Measurements from ENCODE around the gene BASP1.
"Not testable (repeated sequence)": the region's sequence is repeated elsewhere in the genome, so short reads cannot be mapped to it uniquely, and the experiment has no call there.

The BASP1 gene

DNA sequence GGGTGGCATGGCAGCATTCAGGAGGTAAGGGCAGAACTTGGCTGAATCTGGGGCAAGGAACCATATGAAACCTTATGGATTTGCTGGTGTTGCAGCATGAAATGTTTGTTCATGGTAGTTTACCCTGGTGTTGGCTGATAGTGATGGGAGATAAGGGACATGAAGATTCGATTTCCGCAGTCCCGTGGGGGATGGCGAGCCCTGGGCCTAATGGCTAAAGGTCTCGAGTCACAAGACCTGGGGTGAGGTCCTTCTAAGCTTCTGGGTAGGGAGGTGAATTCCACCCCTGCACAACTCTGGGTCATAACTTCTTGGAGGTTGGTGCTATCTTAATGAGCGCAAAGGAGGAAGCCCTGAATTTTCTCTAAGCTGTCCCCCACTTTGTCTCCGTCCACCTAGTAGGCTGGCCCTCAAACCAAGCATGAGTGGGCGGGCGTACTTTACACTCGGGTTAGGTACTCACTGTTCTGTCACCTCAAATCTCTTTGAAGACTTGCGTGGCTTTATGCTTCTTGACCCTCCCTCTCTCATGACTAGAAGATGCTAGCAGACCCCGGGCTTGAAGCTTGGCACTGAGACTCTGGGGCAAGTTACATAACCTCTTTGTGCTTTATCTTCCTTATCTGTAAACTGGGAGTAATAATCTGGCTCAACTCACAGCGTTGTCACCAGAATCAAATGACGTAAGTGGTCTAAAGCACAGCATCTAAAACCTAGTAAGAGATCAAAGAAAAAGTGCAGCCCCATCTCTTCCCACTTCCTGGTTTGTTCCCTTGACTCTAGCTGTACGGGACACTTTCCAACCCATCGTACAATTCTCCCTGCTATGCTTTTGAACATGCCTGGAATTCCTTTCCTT lies 72.5 kb downstream of the BASP1 start:
- DNase-seq (ENCODE audit: low read depth in 3 of 3), result no peak

DNA sequence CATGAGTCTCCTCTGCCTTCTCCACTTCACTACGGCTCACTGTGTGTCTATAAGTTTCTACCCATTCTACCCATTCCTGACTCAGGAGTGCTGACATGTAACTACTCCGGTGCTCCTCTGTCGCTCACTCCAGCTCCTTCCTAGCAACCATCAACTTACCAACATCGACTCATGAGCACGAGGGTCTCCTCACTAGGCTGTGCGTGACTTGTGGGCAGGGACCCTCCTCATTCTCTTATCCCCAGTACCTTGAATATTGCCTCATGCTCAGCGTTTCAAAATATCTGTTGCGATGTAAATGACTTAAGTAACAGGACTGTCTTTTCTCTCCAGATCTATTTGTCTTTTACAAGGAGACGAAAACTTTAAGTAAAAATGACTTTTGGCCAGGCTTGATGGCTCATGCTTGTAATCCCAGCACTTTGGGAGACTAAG lies 73.1 kb downstream of the BASP1 start:
- DNase-seq (ENCODE audit: low read depth in 3 of 3), result no peak

DNA sequence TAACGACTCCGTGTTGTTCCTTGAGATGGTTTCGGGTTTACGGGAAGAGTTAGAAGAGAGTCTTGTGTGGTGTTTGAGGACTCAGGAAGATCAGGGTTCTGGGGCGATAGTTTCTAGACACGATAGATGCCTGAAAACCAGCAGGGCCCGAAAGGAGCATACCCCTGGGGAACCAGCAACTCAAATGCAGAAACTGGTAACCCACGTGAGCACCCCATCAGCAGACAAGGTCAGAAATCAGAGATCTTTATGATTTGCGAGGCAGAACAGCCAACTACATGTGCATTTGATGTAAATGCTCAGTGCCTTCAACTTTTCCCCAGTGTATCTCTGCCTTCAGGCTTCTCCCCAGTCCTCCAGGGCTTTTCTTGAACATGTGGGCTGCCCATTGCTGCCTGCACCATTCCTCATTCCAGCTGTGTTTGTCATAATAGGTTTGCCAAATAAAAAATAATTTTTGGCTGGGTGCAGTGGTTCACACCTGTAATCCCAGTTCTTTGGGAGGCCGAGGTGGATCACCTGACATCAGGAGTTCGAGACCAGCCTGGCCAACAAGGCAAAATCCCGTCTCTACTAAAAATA lies 75.1 kb downstream of the BASP1 start:
- DNase-seq (ENCODE audit: low read depth in 3 of 3), result no peak

DNA sequence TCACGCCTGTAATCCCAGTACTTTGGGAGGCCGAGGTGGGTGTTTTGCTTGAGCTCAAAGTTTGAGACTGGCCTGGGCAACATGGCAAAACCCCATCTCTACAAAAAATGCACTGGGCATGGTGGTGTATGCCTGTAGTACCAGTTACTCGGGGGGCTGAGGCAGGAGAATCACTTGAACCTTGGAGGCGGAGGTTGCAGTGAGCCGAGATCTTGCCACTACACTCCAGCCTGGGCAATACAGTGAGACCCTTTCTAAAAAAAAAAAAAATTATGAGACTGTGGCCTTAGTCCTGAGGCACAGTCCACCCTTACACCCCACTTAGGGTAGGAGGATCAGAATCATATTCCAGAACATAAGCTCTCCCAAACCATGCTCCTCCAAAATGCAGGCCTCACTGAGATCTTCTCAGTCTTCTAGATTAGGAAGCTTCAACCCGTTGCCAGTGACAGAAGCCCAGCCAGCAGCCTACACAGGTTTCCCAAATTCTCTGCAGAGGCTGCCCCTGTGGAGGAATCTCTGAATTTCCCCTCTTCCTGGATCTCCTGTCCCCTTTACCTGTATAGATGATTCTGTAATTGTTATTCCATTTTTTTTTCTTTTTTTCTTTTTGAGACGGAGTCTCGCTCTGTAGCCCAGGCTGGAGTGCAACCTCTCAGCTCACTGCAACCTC lies 77.3 kb downstream of the BASP1 start:
- no peak for DNase-seq (ENCODE audit: low read depth in 3 of 3)

DNA sequence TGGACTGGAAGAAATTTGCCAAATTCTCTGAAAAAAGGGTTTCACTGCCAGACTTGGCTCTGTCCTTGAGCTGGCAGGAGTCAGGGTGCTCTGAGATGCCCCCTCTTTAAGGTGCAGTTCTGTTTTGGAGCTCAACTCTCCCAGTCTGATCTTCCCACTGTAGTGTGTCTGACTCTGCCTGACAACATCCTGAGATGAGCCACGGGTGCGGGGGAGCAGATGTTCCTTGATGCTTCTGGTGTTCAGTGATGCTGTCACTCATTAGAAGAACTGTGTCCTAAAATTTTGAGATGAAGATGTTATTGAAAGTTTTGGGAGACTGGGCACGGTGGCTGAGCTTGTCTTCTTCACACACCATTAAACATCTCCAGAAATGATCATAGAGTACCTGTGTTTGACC lies 78.2 kb downstream of the BASP1 start:
- no peak for DNase-seq (ENCODE audit: low read depth in 3 of 3)

DNA sequence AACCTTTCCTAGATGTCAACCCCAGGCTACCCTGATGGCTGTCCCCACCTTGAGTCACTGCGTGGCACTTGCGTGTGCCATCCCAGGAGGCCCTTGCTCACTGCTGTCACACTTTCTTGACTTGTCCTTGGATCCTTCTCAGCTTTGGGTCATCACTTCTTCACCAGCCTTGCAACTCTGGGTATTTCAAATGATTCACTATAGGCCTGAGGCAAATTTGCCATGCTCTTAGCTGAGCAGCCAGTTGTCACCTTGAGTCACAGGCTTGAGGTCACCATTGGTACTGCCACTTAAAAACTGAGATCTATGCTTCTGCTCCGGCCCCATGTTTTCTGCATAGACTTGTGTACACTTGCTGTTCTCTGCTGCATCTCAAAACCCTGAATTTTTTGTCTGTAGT lies 84.7 kb downstream of the BASP1 start:
- DNase-seq (ENCODE audit: low read depth in 3 of 3), result no peak

DNA sequence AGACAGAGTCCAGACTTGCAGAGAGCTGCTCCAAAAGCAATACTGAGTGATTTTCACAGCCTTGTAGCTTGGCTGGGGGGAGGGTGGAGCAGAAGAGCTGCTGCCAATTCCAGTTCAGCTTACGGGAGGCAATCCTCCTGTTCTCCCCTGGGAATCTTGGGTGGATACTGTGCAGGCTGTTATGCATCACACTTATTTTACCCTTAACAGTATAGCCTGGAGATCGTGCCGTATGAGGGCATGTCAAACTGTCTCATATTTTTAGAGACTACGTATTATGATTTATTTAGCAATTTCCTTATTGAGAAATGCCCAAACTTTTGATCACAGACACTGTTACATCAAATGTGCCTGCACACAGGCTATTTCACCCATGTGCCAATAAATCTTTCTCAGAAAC lies 85.2 kb downstream of the BASP1 start:
- no peak for DNase-seq (ENCODE audit: low read depth in 3 of 3)

DNA sequence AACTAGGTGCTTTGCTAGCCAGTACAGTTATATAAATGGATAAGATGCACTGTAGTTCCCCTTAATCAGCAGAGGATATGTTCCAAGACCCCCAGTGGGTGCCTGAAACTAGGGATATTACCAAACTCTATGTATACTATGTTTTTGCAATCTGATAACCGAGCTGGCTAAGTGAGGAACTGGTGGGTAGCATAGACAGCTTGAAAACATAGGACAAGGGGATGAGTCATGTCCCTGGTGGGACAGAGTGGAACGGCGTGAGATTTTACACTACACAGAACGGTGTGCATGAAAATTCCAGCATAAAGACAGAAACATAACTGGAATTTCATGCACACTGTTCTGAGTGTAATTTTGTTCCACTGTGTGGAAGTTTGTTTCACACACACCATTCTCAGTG lies 86.9 kb downstream of the BASP1 start:
- DNase-seq (ENCODE audit: low read depth in 3 of 3), result no peak

DNA sequence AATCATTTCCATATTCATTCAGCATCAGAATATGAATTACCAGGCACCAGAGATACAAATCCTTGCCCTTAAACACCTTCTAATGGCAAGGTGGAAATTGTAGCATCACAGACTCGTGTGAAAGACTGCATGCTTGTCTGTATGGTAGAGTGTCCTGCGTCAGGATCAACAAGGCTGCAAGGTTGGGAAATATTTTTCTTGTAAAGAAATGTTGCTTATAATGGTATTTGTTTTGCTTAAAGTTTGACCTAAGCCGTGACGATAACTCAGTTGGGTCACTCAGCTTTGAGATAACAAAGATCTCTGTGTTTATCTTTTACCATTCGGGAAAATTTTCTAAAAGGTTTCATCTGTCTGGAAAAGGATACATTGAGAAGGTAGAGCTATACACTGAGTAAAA lies 87.6 kb downstream of the BASP1 start:
- DNase-seq (ENCODE audit: low read depth in 3 of 3), result no peak

DNA sequence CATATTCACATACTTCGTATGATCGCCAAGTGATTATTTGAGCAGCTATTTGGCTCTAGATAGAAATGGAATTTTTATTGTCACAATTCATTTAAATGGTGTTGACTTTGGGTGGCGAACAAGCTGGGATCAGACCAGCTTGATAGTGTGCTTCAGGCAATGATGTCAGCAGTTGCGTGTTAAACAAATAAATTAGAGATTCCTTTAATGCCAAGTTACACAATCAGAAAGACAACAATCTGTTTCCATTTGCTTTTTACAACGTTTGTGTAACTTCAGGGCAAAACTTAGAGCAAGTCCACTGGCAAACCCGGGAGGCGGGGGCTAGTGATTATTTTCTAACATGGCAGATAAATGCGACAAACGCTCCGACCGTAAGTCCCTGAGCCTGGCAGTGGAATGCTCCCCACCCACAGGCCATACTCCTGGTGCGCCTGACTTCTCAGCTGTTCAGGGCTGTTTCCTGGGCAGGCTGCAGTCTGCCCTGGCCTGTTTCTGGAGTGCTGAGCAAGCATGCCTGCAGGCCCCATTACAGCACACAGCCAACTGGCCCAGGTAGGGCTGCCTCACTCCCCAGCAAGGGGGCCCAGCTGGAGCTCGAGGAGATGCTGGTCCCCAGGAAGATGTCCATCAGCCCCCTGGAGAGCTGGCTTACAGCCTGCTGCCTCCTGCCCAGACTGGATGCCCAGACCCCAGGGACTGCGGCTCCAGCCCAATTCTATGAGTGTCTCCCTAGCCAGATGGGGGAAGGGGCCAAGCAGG lies 88.7 kb downstream of the BASP1 start:
- DNase-seq (ENCODE audit: low read depth in 3 of 3), result no peak

DNA sequence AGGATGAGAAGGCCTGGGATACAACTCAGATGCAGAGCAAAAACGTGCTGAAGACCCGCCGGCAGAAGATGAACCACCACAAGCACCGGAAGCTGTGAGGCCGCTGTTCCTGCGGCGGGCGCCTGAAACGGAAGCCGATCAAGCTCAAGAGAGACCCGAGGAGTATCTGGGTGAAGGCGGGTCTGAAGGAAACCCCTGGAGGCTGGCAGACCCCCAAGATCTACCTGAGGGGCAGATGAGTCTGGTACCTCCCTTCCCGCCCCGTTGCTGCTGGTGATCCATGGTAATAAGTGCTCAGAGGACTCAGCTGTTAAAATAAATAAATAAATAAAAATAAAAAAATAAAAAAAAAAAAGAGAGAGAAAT lies 89.3 kb downstream of the BASP1 start:
- DNase-seq (ENCODE audit: low read depth in 3 of 3), result no peak

DNA sequence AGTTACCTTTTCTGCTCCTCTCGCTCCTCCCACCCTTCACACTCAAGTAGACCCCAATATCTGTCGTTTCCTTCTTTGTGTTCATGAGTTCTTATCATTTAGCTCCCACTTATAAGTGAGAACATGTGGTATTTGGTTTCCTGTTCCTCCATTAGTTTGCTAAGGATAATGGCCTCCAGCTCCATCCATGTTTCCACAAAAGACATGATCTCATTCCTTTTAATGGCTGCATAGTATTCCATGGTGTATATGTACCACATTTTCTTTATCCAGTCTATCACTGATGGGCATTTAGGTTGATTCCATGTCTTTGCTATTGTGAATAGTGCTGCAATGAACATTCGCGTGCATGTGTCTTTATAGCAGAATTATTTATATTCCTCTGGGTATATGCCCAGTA lies 90.0 kb downstream of the BASP1 start:
- DNase-seq (ENCODE audit: low read depth in 3 of 3), result not testable (repeated sequence)

DNA sequence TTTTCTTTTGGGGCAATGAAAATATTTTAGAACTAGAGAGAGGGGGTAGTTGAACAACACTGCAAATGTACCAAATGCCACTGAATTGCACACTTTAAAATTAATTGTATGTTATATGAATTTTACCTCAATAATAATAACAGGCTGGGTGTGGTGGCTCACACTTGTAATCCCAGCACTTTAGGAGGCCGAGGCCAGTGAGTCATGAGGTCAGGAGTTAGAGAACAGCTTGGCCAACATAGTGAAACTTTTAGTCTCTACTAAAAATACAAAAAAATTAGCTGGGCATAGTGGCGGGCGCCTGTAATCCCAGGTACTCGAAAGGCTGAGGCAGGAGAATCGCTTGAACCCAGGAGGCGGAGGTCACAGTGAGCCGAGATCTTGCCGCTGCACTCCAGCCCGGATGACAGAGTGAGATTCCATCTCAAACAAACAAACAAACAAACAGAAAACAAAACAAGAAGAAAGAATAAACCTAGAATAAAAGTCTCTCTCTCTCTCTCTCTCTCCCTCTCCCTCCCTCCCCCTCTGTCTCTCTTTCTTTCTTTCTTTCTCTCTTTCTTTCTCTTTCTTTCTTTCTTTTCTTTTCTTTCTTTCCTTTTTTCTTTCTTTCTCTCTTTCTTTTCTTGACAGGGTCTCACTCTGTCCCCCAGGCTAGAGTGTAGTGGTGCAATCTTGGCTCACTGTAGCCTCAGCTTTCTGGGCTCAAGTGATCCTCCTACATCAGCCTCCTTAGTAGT lies 91.1 kb downstream of the BASP1 start:
- DNase-seq (ENCODE audit: low read depth in 3 of 3), result no peak

DNA sequence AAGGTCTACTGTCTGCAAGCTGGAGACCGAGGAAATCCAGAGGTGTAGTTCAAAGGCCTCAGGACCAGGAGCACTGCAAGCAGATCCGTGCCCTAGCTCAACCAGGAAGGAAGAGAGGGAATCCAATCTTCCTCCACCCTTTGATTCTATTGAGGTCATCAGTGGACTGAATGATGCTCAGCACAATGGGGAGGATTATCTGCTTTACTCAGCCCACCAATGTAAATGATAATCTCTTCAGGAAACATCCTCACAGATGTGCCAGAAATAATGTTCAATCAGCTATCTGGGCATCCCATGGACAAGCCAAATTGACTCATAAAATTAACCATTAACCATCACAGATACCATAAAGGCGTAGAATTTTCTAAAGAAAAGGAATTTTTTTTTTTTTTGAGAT lies 92.0 kb downstream of the BASP1 start:
- DNase-seq (ENCODE audit: low read depth in 3 of 3), result no peak

DNA sequence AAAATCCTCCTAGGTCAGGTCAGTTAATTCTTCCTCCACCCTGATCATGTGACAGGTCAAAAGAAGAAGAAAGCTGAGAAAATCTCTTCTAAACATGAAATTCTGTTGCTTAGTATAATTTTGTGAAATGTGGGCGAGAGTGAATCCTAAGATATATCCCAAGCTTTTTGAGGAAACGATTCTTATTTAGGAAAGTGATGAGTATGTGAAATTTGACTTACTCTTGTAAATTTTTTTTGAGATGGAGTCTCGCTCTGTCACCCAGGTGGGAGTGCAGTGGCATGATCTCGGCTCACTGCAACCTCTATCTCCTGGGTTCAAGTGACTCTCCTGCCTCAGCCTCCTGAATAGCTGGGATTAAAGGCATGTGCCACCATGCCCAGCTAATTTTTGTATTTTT lies 93.1 kb downstream of the BASP1 start:
- DNase-seq (ENCODE audit: low read depth in 3 of 3), result not testable (repeated sequence)

DNA sequence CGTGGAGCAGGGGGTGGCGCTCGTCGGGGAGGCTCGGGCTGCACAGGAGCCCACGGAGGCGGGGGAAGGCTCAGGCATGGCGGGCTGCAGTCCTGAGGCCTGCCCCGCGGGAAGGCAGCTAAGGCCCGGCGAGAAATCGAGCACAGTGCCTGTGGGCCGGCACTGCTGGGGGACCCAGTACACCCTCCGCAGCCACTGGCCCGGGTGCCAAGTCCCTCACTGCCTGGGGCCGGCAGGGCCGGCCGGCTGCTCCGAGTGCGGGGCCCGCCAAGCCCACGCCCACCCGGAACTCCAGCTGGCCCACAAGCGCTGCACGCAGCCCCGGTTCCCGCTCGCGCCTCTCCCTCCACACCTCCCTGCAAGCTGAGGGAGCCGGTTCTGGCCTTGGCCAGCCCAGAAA lies 94.4 kb downstream of the BASP1 start:
- not testable (repeated sequence) for DNase-seq (ENCODE audit: low read depth in 3 of 3)

DNA sequence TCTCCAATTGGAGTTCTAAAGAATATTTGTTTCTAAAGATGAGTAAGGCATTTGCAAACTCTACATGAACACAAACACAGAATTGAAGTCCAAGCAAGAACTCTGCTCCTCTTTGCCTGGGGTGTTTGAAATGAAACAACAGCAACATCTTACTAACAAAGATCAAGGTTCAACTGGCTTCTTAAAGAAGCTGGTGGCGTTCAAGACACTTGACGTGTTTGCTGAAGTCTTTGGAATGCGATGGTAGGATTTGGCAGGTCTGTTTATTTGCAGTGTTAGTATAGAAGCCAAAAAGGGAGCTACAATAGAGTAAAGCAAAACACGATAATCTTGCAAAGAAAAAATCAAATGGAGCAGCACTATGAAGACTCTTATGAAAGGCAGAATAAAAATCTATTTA lies 94.9 kb downstream of the BASP1 start:
- DNase-seq (ENCODE audit: low read depth in 3 of 3), result no peak

DNA sequence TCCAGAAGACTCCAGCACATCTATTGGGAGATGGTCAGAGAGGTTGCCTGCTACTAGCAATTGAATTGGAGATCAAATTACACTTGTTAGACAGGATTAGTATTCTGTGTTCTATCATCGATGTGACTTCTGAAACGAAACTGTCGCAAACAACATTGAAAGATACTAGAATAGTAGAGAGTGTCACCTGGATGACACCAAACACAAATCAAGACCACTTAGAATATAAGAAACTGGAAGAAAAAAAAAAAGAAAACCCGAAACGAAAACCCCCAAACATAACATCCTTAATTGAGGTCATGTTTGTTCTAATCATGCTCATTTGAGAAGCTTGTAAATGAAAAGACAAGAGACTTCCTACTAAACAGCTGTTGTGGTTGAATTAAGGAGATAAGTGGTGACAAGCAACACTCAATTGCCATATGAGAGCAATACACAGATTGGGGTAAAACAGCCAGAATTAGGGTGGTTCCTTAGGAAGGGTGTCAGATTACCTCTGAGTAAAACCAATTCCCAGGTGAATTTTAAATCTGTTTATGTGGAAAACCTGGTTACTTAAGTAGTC lies 97.6 kb downstream of the BASP1 start:
- no peak for DNase-seq (ENCODE audit: low read depth in 3 of 3)

DNA sequence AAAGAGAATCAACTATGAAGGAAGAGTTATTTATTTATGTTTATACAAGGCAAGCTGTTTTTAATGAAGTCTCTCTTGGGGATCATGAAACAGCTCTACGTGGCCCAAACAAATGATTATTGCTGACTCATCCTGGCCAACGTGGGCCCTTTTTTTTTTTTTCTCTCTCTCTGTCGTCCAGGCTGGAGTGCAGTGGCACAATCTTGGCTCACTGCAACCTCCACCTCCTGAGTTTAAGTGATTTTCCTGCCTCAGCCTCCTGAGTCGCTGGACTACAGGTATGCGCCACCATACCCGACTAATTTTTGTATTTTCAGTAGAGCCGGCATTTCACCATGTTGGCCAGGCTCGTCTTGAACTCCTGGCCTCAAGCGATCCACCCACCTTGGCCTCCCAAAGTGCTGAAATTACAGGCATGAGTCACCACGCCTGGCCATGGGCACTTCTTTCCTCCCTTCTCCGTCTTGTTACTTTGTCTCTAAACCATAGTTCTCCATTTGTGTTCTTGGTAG lies 98.3 kb downstream of the BASP1 start:
- no peak for DNase-seq (ENCODE audit: low read depth in 3 of 3)

DNA sequence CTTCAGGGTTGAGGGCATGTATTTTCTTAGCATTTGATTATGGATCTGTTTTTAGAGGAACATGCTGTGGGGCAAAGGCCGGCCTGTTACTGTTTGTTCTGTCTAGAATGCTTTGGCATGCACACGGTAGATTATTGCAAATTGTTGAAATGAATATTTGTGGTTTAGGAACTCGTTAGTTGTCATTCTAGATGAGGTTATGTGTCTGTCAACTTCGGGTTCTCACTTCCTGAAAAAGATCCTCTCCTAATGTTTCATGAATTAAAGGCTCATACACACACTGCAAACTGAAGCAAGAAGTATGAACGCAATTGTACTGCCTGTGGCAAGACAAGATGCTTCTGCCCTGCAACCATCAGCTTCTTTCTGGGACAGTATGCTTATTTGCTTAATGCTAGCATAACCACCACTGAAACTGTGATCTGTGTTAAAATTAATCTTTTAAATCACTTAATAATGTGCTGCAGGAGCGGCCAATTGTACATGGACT lies 99.6 kb downstream of the BASP1 start:
- DNase-seq (ENCODE audit: low read depth in 3 of 3), result no peak

DNA sequence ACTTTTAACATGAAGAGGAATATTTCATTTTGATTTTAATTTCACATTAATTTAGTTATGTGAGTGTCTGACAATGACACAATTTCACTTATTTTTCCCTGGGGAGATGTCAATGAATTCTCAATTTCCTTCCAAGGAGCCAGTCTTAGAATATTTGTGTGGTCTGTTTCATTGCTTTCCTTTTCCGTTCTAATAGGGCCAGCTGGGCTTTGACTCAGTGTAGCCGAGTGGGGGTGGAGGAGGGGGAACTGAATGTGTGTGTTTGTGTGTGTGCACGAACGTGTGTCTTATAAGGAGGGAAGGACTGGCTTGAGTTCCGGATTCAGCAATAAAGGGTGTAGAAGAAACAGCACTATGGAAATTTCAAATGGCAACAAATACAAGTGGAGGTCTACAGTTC lies 100.0 kb downstream of the BASP1 start:
- DNase-seq (ENCODE audit: low read depth in 3 of 3), result no peak

Measured in stimulated activated CD4-positive, alpha-beta T cell treated with anti-CD3 and anti-CD28 coated beads, TNF-alpha, amount 100 ng/mL, for 48 hours (primary cell).